NCI-H2171 treated with DMSO at 0.1 percent for 48 hours (cell line): Measurements from ENCODE around the gene RGMA.

ENCODE experiments used
- DNase-seq: peaks from one replicate; lab custom pipeline; 2025; lab: John Stamatoyannopoulos, UW

The RGMA gene

DNA sequence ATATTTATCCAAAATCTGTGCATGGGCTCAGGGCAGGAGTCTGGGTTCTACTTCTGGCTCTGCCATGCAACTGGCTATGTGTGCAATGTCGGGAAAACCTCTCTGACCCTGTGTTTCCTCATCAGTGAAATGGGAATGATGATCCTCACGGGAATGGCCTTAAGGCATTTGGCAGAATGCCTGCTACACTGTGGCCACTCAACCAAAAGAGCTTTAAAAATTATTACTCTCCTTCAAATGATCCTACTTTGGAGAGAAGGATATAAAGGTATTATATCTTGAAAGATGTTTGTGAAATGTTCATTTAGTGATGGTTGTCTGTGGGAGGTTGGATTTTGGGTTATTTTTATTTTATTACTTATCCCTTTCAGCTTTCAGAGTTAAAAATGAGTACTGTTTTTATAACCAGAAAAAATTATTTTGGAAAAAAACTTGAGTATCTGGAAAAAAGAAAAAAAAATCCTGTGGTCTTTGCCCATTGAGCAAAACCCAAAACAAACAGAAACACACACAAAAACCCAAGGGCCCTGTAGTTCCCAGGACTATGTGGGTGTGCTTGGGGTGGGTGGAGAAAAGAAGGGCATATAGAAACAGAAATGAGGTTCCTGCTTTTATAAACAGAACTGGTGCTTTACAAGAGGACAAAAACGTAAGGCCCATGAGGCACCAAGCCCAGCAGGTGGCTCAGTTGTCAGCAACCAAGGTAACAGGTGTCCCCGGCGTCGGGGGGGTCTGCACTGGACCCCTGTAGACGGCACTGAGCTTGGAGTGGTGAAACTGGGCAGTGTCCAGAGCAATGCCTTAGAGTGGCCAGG, 22.0 kb downstream of the RGMA start:
- DNase-seq, result no peak

DNA sequence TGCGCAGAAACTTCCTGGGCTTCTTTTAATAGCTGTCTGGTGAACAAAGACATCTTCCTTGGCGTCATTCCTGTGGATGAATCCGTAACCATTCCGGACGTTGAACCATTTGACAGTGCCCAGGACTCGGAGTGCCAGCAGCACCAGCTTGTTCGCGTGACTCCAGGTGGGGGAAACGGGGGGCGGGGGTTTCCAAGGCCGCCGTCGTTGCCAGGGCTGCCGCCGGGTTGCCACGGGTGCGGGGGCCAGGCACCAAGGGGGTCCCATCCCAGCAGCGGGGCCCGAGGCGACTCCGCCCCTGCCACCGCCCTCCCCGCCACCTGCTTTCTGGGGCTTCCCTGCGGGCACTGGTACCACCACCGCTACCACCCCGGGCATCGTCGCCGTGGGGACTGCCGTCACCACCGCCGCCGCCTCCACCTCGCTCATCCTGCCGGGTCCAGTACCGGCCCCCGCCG, 22.8 kb downstream of the RGMA start:
- DNase-seq, result no peak

DNA sequence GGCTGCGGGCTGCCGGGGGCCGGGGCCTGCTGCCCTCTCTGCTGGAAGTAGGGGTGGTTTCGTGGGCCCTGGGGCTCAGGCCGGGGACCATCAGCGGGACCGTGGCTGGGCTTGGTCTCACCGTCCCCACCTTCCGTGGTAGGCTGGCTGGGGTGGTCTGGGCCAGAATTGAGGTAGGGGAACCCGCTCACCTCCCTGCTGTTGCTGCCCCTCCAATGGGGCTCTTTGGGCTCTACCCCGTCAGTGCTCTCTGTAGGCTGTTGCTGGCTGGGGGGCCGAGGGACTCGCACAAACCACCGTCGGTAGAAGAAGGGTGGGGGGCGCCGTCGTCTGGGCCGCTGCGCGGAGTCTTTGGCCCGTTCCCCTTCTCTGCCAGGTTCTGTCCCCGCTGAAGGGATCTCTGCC, 23.4 kb downstream of the RGMA start:
- DNase-seq, result no peak

DNA sequence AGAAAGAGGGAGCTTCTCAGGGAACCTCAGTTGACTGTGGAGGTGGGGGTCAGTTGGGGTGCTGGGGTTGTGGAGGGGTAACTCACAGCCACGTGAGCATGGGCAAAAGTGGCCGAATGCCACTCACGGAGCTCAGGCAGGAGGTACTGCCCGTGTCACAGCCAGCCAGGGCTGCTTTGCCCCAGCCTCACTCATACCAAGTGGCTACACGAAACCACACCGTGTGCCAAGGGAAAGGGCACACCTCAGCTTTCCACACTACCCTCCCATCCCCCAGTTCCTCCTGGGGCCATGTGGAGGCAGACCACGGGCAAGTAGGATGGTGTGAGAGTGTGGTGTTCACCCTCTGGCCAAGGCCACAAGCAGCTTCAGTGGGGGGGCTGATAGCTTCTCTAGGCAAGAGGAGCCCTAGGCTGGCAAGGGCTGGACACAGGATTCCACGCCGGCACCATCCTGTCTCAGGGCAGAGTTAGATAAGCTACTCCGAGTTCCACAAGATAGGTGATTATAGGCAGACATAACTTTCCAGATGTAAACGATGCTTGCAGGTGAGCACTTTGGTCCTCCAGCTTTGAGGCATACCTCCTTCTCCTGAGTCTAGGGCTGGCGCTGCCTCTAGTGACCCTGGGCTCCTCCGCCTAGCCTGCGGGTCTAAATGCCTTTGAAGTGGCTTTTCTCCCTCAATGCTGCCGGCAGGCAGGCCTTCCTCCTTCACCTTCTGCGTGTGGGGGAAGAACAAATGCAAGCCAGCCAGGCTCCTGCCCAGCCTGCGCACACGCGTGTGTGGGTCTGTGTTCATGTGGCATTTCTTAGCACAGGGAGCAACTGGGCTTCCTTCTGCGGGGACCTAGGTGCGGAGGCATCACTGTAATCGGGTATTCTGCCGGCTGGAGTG, 25.0 kb downstream of the RGMA start:
- DNase-seq, result no peak

DNA sequence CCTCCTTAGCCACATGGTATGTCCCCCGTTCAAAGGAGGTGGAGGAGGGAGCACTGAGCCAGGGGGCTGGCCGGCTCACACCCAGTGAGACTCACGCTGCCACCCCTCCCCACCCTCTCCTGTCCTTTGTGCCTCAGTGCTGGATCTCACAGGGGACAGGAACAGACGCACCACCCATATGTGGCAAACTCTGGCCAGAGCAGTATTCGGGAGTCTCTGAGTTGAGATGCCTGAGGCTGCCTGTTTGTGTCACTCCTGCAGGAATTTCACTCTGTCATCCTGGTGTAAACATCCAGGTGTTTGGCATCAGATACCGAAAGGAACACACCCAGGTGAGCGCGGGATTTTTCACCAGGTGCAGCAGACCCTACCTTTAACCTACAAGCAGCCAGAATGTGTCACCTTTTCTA, 25.7 kb downstream of the RGMA start:
- peak; percentile 37 for DNase-seq

DNA sequence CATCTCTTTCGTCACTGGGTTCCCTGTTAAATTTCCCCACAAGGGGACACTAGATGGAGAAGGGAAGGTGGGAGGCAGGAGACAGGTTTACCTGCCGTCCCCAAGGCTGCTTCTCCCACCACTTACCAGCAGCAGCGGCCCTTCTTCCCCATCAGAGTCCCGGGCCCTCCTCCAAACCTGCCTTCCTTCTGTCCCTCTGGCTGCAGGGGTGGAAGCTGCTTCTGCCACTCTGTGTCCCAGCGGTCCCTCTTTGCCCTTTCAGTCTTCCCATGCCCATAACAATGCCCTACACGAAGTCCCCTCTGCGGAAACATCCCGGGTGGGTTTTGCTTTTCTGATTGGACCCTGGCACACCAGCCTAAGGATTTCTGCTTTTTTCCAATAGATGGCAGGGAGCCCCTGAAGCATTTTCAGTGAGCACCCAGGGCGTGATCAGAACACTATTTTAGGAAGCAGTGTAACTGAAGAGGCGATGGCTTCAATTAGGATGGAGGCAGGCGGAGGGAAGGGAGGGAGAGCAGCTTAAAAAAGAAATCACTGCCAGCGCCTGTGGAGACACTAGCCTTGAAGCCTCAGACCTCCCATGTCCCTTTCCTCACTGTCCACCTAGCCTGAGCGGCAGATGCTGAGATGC, 26.3 kb downstream of the RGMA start:
- DNase-seq, result peak; percentile 18

DNA sequence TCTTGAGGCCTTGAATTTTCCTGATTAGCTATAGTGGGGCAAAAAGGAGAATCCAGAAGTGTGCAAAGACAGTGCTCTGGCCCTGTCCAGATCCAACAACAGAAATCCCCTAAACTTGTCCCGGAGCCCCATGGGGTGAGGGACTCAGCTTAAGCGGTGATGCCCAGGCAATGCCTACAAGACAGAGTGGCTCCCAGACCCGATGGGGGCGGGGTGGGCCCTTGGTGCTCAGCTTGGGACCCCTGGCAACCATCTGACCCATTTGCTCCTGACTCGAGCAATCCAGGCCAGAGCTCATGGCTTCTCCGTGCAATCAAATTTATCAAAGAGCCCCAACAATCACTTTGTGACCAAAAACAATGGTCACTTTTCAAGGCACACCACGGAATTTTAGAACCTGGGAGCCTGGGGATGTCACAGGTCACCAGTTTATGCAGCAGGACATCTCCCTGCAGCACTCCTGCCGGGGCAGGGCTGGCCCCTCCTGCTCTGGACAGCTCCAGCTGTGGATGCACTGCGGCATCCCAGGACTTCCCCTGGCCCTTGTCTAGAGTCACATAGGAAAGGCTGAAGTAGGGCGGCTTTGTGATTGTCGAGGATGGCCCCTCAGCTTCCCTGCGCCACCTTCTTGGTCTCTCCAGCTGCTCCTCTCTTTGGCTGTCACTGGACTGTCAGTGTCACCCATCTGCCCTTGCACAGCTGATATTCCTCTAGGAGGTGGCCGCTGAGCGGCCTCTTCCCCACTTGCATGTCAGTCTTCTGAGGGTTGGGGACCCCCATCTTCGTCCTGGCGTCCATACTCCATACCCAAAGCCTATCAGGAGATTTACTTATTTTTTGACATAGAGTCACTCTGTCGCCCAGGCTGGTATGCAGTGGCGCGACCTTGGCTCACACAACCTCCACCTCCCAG, 28.4 kb downstream of the RGMA start:
- DNase-seq, result no peak

DNA sequence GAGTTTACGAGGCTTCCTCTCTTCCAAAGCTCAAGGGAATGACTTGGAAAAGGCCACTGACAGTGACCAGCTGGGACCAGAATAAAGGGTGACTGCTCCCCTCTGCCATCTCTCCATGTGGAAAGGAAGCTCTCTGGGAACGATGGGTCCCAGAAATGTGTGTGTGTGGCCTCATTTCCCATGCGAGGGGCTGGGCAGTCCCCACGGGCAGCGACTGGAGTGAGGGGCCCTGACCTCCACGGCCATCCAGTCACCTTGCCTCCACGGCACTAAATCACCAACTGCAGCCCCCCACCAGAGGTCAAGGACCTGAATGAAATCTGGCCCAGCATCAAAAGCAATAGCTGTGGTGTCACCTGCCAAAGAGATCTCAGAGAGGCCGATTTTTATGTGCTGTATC, 29.6 kb downstream of the RGMA start:
- no peak for DNase-seq

DNA sequence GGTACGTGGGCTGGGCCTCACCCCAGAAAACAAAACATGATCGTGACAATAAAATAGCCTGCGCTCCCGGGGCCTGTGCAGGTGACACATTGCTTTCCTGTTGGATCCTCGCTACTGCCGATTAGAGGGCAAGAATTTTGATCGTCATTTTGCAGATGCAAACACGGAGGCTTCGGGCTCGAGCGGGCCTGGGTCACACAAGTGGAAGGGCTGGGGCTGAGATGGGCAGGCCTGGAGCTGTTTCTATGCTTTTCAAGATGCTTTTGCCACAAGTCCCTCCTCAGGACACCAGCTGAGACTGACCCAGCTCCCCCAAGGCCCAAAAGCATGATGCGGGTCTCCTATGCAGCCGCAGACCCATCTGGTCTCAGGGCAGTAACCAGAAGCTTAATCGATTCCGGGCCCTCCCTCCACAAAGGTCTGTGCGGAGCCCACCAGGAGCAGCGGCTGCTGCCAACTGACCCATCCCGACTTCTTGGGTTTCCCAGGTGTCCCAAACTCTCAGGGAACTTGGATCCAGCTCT, 30.0 kb downstream of the RGMA start:
- no peak for DNase-seq

DNA sequence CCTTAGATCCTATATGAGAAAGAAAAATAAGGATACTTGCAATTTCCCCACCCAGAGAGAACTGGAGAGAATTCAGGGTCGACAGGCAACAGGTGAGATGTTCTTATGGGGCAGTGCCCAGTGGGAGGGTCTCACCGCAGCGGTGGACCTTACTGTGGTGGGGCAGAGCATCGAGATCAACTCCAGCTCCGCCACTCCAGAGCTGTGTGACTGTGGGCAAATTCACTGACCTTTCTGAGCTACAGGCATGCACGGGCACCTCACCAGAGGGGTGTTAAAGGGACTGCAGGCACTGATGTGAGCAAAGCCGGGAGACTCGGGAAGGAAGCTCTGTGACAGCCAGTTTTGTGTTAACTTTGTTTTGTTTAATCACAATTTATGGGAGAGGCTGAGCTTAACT, 30.9 kb downstream of the RGMA start:
- DNase-seq, result no peak

DNA sequence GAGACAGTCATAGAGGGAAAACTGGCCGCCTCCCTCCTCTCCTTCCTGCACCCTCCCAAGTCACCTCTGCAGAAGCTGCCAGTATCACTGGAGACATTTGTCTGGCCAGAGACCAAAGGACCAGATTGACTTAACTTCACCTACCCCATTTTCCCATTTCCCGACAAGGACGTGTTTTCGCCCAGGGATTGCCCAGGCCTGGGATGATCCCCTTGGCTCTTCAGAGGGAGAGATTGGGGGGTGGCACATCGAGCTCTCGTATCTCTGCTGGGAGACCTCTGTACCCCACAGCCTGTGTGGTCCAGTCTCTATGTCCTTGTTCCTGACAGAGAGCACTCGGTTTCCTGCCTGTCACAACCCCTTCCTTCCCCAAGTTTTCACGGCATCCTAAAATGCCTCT, 31.4 kb downstream of the RGMA start:
- no peak for DNase-seq

DNA sequence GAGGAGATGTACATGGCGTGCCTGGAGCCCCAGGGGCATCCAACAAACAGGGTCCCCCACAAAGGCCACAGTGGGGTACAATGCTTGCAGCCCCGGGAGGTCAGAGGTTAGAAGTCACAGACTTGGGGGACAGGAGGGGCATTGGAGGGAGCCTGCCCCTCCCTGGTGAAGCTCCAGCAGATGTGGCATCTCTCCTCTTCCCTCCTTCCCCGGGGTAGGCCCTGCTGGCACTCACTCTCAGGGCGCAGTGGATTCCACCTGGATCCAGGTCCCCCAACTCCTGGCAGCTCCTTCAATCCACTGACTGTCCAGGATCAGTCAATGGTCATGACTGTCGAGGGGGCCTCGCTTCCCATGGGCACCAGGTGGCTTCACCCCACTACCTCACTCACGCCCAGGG, 32.2 kb downstream of the RGMA start:
- no peak for DNase-seq

DNA sequence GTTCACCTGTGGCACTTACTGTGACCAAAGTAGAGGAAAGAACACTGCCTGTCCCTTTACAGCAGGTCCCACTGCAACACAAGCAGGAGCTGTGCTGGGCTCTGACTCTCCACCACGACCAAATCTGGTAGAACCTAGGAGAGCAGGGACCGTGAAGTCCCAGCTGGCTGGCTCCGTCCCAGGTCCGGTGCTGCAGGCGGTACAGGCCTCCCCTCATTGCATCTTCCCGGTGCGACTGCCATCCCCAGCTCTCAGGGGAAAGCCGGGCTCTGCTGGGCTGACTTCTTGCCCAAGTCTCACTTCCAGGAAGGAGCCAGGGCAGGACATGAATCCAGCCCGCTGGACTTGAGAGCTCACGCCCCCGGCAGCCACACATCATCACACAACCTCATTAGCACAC, 33.8 kb downstream of the RGMA start:
- DNase-seq, result no peak

DNA sequence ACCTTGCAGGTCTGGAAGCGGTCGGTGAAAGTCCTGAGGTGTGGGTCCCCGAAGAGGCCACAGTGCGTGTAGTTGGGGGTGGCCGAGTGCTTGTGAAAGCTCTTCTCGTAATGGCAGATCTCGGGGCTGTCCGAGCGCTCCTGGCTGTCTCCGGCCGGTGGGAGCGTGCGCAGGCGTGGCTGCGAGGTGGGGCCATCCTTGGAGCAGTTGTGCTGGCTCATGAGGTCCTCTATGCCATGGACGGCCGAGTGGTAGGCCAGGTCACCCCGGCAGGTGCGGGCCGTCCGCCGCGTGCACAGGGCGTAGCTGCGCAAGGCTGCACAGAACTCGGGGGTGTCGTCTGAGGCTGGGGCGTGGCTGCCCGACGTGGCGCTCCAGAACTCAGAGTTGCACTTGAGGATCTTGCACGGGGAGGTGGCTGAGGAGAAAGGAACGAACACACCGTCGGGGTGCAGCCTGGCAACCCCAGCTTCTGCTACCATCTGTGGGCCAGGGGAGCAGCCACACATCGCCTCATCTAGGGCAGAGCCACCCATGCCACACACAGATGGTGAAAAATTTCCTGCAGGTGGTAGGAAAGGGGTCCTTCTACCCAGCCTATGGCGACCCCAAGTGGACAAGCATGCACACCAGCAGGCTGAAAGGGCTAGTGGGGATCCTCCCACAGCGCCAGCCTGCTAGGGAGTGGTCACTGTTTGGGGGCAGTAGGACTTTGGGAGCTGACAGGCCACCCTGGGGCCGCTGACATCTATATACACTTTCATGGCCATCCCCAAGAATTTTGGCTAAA, 36.7 kb downstream of the RGMA start:
- DNase-seq, result no peak

DNA sequence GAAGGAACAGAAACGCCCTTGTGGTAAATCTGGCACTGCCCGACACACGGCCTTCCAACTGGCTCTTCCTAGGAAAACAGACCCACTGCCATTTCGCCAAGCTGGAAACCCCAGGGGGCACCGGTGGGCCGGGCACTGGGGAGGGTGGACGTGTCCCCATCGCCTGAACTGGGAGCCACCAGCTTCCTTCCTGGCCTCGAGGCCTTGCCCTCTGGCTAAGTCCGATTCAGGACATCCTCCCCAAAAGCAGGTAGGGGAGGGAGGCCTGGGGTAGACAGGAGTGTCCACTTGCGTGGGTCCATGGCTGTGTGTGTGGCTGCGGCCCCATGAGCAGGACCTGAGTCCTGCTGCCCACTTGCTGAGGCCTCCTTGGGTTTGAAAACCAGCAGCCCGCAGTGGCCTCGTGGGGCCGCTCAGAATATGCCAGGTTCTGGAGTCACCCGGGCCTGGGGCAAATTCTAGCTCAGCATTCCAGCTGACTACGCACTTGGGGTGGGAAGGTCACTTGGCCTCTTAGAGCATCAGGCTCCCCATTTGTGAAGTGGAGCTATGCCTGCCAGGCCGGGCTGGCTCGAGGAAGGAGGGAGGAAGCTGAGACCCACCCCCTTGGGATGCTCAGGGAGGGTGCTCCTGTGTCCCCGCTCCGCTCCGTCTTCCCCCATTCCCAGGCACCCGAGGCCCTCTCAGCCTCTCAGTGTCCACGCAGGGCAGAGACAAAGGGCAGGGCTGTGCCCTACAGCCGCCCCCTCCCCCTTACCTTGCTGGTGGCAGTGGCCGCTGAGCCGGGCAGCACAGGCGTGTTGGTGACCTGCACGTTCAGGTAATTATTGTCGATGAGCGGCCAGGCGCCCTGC, 37.5 kb downstream of the RGMA start:
- DNase-seq, result no peak

DNA sequence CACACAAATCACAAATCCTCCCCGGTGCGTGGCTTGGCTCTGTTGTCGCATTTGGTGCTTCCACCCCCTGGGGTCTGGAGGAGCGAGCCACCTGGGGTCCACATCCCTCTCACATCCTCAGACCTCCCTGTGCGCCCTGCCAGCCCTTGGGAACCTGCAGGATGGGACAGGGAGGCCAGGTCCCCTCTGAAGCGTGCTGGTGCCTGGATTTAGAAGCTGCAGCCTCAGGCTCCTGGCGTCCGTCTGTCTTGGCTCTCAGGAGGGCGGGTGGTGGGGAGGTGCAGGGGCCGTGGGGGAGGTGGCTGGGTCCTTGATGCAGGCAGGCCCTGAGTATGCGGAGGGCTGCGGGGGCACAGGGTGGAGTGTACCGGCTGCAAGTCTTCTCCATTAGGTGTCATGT, 38.4 kb downstream of the RGMA start:
- no peak for DNase-seq

DNA sequence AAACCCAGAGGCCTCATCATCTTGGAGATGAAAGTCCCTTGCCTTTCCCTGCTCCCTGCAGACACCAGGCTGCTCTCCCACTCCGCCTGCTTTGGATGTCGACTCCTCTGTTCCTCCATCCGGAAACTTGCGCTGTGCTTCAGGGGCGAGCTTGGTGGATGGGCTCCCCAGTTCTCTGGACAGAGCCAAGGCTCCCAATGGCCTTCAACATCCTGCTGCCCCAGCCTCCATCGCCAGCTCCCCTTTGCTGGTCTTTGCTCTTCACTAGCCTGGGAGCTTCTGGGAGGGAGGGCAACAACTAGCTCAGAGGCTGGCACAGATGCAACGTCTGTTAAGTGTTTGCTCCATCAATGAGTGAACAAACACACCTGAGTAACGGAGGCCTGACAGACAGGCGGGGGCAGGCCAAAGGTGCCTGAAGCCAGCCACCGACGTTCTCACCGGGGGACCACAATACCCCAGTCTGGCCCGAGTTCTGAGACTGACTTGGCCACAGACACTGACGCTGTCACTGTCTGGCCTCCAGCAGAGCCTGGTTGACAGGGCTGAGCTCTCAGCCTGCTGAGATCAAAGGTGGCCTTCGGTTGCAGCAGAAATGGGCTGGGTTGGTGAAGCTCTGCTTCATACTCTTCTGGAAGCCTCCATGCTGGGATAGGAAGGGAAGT, 39.0 kb downstream of the RGMA start:
- DNase-seq, result peak; percentile 36

DNA sequence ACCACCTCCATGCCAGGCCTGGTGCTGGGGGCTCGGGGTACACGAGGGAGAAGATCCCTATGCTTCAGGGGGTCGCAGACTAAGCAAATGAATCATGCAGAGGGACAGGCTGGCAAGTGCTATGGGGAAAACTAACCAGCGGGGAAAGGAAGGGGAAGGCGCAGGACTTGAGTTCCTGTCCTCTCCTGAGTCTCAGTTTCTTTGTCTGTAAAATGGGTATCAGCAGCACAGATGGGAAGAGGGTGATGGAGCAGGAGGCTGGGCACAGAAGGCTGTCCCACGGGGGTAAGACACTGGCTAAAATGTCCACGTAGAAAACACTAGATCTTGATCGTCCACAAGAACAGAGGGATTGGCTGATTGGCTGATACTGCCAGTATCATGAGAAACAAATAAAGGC, 39.8 kb downstream of the RGMA start:
- no peak for DNase-seq

DNA sequence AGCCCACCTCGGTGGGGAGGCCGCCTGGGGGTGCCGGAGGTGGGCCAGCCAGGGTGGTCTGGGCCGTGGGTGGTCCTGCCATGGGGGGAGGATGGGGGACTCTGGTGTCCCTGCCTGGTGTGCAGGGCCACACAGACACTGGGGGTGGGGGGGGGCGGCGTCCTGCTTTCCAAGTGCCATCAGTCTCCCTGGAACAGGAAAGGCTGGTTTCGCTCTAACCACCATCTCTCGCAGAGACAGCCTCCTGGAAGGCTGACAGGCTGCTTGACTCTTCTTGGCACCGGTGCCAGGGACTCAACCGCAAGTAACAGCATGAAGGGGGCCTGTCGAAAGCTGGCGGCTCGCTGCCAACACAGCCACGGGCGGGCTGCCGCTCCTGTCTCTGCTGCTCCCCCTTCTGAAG, 40.3 kb downstream of the RGMA start:
- peak; percentile 77 for DNase-seq
